ENCODE measurements around the gene HPN.
"Not testable (repeated sequence)": the region's sequence is repeated elsewhere in the genome, so short reads cannot be mapped to it uniquely, and the experiment has no call there.

The HPN gene

DNA sequence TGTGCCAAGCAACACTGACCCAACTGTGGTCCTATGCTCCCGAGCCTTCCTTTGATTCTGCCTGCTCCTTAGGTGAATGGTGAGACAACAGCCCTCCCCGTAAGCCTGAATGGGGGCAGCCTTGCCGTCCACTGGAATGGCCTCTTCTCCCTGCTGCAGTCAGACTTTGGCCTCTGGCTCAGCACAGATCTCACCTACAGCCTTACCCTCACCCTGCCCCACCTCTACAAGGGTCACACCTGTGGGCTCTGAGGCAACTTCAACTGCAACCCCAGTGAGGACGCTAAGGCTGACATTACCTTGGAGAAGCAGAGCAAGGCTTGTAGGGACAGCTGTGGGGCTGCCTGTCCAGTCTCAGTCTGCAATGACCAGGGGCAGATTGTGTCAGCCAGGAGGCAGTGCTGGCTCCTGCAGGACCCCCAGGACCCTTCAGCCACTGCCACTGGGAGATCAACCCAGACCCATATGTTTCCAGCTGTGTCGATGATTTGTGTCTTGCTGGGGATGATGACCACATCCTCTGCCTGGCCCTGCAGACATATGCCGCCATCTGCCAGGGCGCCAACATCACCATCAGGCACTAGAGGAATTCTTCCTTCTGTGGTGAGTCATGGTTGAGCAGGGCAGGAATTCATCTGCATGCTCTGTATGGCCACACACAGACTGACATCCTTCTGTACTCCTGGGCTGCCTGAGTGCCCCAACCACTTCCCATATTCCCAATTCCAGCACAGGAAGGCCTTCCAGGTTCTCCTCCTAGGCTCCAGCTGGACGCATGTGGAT, 46.8 kb downstream of the HPN start:
- peak; percentile 94 for DNase-seq

DNA sequence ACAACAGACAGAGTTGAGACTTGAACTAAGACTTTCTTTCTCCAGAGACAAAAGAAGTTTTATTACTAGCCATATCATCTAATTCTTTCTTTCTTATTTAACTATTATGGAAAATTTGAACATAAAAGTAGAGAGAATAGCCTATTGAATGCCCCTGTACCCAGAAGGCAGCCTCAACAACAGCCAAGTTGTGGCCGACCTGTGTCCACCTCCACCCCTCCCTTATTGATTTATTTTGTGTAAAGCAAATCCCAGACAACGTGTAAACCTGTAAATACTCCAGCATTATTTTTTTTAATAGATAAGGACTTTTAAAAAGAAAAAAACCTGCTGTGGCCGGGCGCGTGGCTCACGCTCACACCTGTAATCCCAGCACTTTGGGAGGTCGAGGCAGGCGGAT, 48.0 kb downstream of the HPN start:
- no peak for DNase-seq

DNA sequence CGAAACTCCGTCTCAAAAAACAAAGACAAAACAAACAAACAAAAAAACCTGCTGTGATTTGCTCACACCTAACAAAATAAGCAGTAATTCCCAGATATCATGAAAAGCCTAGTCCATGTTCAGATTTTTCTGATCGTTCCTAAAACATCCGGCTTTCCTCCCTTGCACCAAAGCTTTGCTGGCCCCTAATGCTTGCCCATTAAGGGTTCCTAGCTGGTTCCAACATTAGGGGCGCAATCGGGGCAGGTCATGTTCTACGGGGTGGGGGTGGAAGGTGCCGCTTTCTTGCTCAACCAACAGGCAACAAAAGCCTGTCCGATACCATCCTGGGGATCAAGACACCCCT, 48.6 kb downstream of the HPN start:
- no peak for DNase-seq

DNA sequence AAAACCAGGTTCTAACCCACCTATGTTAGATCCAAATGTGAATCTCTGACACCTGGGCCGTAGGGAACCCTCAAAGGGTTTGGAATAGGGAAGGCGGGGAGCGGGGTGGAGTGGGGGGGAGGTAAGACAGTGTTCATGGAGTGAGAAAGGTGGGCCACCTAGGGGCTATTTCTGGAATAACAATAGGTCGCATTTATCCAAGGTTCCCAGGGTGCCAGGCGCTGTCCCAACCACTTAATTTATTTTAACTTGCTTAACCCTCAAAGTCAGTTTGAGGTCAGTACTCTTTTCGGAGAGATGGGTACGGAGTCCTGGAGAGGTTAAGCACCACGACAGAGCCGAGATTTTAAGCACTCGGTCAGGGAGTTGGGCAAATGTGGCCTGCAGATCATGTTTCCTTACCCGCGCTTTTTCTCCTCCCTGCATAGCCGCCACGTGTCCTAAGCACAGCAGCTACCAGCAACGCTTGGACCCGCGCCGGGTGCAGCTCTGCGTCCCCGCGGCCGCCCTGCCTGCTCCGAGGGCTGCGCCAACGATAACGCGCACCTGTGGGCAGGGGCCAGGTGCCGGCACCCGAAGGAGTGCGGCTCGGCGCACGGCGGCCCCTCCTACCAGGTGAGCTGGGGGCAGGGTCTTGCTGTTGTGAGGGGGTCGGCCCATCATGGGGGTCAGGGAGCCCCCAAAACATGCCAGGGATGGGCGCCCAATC, 49.1 kb downstream of the HPN start:
- DNase-seq: peak; percentile 59

DNA sequence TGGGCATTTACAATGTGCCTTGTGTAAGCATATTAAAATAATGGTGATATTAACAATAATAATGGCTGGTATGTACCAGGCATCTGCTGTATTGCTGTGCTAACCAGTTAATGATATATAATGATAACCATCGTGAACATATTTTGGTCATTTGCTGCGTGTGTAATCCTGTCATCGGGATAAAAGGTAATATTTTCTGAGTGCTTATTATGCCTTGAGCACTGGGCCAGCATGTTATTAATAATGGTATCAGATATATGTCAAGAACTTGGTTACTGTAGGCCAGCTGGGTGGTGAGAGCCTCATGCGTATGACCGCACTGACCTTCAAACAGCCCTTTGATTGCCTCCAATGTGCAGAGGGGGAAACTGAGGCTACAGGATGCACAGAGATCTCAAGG, 51.9 kb downstream of the HPN start:
- DNase-seq: no peak

DNA sequence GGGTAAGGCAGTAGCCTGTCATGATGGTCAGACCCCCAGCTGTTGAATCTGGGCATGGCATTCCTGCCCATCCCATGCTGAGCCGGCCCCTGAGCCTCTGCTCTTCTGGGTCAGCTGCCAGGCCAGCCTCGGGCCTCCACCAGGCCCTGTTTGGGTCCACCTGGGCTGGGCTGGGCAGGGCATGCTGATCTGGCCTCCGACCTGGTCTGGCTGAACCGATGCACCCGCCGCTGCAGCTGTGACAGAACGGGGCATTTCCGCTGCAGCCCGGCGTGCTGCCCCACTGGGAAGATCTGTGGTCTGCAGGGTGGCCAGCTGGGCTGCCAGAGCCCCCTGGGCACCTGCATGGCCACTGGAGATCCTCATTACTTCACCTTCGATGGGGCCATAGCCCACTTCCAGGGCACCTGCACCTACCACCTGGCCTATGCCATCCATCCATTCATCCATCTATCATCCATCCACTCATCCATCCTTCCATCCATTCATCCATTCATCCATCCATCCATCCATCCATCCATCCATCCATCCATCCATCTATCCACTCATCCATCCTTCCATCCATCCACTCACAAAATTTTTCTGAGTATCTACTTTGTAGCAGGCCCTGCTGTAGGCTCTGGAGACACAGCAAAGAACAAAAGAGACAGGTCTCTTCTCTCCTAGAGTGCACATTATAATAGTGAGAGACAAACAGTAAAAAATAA, 52.6 kb downstream of the HPN start:
- no peak for DNase-seq

DNA sequence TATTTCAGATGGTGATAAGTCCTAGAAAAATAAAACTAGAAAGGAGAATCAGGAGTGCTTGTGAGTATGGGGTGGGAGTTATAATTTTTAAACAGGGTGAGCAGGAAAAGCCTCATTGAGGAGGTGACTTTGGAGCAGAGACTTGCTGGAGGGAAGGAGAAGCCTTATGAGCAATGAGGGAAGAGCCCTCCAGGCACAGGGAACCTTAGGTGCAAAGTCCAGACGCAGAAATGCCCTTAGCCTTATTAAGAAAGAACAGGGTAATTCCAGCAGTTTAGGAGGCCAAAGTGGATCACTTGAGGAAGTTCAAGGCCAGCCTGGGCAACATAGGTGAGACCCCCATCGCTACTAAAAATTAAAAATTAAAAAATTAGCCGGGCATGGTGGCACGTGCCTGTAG, 53.1 kb downstream of the HPN start:
- DNase-seq: no peak

DNA sequence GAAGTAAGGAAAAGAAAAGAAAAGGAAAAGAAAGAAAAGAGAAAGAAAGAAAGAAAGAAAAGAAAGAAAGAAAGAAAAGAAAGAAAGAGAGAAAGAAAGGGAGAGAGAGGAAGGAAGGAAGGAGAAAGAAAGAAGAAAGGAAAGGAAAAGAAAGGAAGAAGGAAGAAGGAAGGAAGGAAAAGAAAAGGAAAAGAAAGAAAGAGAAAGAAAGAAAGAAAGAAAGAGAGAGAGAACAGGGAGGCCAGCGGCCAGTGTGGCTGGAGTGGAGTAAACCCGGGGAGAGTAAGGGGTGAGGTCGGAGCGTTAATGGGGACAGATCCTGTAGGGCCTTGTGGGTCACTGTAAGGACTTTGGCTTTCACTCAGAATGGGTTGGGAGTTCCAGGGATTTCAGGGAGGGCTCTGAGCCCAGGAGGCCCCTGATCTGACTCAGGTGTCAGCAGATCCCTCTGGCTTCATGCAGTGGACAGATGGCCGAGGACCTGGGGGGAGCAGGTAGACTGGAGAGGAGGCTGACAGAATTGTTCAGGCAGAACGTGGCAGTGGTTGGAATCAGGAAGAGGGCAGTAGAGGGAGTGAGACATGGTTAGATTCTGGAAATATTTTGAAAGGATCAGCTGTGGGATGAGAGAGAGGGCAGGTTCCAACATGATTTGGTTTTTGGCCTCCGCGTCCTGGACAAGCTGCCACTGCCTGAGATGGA, 54.3 kb downstream of the HPN start:
- DNase-seq: no peak

DNA sequence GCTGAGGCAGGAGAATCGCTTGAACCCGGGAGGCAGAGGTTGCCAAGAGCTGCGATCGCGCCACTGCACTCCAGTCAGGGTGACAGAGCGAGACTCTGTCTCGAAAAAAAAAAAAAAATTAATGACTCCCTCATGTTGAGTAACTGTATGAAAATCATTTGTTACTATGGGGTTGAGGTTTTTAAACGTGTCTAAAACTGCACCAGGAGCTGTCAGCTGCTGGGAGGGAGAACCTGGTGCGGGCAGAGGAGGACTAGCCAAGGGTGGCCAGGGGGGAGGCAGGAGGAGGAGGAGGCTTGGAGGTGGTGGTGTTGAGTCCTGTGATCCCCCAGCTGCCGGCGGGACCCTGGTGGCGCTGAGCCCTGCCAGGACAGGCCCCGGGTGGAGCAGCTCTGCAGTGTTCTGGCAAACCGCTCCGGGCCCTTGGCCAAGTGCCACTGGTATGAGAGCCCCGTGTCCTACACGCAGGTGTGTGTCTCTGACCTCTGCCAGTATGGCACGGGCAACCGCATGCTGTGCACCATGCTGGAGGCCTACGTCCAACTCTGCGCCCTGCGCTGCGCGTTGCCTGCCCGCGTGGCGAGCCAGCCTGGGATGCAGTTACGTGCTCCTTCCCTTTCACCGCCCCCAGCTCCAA, 57.0 kb downstream of the HPN start:
- DNase-seq: no peak

DNA sequence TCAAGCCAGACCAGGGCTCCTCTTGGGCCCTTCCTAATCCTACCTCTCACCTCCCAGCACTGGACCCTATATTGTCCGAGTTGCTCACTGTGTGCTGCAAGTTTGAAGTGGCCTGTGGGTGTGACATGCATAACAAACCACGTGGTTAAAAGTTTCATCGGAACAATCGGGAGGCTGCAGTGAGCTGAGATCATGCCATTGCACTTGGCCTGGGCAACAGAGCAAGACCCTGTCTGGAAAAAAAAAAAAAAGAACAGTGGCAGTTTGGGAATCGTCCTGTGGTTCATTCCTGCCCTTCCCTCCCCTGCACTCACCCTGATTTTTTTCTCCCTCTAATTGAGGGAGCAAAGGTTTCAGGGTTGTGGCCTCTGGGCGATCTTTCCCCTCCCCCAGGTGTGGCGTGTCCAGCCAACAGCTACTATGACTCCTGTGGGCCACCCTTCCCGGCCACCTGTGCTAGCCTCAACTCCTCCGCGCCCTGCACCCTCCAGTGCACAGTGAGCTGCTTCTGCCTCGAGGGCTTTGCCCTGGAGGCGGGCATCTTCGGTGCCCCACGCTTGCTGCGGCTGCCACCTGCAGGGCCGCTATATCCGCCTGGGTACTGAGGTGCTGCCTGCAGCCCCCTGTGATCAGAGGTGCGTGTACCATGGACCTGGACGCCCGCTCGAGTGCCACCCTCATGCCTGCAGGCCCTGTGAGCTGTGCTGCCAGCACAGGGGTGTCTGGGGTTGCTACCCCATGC, 57.8 kb downstream of the HPN start:
- DNase-seq: no peak

DNA sequence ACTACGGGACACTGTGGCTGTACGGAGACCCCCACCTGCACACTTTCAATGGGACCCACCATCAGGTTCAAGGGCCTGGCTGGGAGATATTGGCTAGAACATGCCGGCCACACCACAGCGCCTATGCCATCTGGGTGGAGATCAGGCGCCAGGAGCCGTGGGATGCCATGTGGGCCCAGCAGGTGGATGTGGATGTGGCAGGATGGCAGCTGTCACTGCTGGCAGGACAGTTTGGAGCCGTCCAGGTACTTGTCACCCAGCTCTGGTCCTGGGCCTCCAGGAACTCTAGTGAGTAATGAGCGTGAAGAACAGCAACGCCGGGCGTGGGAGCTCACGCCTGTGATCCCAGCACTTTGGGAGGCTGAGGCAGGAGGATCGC, 58.4 kb downstream of the HPN start:
- no peak for DNase-seq

DNA sequence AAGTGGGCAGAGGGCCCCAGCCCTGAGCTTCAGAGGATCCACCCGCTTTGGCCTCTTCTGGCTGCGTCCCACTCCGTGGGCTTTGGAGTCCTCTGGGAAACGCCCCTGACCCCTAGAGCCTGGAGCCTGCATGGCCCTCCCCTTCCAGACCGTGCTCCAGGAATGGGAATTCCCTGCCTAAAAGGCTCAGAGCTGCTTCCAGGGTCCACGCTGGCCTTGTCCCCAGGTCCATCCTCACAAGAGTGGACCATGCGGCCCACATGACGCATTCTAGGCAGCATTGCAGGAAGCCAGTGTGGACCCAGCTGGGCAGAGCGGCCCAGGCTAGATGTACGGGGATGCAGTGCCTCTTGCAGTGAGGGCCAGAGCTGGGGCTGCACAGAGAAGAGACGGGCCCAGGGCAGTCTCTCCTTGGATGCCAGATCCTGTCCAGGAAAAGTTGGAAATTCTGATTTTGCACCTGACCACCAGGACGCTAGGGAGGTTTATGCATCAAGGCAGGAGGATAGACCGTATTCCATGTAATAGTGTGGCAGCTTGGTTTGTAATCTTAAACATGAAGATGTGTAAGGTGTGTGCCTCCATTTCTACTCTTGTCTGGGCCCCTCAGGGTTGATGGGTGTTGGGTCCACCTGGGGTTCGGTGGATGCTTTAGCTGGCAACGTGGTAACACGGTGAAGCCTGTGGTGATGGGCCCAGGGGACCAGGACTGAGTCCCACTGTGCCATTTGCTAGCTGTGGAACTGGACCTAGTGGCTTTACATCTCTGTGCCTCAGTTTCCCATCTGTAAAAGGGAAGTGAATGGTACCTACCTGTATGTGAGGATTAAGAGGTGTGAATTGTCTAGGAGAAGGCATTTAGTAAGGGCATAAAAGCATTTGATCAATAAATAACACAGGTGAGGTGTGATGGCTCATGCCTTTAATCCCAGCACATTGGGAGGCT, 59.3 kb downstream of the HPN start:
- DNase-seq: no peak

DNA sequence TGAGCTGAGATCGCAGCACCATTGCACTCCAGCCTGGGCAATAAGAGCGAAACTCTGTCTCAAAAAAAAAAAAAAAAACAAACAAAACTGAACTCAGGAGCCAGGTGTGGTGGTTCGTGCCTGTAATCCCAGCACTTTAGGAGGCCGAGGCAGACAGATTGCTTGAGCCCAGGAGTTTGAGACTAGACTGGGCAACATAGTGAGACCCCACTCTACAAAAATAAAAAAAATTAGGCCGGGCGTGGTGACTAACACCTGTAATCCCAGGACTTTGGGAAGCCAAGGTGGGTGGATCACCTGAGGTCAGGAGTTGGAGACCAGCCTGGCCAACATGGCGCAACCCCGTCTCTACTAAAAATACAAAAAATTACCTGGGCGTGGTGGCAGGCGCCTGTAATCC, 60.4 kb downstream of the HPN start:
- DNase-seq: not testable (repeated sequence)

DNA sequence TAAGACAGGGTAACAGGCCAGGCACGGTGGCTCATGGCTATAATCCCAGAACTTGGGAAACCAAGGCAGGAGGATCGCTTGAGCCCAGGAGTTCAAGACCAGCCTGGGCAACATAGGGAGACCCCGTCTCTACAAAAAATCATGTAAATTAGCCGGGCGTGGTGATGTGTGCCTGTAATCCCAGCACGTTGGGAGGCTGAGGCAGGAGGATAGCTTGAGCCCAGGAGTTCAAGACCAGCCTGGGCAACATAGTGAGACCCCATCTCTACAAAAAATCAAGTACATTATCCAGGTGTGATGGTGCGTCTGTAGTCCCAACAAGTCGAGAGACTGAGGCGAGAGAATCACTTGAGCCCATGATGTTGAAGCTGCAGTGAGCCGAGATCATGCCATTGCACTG, 62.1 kb downstream of the HPN start:
- DNase-seq: not testable (repeated sequence)

DNA sequence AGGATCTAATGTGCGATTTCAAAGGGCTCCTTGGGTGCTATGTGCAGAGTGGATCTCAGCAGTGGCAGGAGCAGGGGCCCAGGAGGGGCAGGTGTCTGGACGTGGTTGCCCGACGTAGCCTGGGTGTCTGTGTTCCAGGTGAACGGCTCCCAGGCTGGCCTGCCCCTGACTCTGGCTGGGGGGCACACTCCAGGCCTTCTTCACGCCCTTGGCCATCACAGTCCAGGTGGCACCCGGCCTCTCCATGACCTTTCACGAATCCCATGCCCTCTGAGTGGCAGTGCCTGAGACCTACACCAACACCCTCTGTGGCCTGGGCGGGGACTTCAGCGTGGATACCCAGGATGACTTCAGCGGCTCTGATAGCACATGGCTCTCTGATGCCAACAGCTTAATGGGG, 62.8 kb downstream of the HPN start:
- no peak for DNase-seq

DNA sequence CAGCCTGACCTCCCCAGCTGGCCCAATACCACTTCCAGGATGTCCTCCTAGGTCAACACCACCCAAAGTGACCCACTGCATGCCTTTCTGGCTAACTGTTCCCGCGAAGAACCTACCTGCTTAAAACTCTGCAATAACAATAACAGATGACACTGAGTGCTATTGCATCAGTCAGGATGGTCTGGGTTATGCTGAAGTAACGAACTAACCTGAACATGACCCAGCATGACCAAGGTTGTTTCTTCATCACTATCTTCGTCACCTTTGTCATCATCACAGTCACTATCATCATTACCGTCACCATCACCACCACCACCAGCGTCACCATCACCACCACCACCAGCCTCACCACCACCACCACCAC, 63.5 kb downstream of the HPN start:
- DNase-seq: no peak

DNA sequence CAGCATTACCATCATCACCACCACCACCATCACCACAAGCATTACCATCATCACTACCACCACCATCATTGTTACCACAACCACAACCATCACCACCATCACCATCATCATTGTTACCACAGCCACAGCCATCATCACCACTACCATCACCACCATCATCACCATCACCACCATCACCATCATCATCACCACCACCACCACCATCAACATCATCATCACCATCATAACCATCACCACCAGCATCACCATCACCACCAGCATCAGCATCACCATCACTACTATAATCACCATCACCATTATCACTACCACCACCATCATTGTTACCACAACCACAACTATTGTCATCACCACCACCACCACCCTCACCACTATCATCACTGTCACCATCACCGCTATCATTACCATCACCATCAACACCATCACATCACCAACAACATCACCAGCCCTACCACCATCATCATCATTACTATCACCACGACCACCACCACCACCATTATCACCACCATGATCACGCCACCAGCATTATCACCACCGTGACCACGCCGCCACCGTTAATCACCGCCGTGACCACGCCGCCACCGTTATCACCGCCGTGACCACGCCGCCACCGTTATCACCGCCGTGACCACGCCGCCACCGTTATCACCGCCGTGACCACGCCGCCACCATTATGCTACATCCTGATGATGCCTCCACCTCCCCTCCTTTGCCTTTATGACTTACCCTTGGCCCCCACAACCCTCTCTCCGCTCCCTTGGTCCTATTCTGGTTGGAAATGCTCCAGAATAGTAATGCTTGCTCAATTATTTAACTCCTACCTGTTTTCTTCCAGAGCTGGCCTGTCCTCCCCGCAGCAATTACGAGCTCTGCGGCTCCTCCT, 64.1 kb downstream of the HPN start:
- DNase-seq: no peak

DNA sequence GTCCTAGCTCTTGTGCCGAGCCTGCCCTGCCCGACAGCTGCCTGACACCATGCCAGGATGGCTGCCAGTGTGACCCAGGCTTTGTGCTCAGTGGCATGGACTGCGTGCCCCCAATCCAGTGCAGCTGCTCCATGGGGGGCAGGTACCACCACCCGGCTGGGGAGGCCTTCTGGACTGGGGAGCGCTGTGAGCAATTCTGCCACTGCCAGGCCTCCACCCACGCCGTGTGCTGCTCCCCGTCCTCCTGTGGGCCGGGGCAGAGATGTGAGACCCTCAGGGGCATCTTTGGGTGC, 64.7 kb downstream of the HPN start:
- DNase-seq: no peak

DNA sequence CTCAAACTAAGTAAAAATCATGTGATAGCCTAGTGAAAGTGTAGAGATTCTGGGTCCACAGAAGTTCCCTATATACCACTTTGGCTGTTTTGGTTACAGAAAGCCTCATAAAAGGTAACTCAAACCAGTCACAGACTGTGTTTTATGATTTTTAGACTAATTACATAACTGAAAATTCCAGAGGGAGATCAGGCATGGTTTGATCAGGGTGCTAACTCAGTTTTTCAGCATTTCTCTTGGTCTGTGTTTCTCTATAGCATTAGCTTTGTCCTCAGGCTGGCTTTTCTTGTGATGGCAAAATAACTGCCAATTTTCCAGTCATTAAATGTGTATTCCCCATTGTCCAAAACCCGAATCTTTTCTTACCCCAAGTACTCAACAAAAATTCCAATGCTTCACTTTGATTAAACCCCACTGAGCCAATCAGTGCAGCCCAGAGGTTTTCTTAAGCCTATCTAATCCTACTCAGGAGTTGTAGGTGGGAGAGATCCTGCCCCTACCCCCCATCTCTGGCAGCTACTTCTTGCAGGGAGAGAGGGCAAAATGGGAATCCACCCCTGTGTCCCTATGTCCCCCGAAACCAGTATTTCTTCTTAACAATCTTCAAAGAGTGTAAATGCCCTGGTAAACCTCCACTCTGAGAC, 65.5 kb downstream of the HPN start:
- no peak for DNase-seq

DNA sequence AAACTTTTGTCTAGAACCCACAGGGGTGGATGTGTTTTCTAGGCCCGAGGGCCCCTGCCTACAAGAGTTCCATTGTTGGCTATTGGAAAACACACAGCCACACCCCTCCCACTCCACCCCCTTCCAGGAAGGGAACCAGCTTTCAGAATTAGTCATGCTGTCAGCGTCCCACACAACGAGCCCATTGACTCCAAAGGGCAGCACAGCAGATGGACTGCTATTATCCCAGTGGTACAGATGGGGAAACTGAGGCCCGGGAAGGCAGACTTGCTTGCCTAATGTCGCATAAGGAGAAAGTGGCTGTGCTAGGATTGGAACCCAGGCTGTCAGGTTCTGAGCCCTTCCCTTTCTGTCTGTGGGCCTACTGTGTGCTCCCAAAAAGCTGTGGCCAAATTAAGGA, 66.0 kb downstream of the HPN start:
- DNase-seq: peak; percentile 17

Data from HCEC 1CT (cell line).